Panc1 (cell line): ENCODE results near the gene DCLK2. TPM values are rescaled to one million over a fixed set of nuclear protein-coding genes. Genes with fewer than 3 reads are reported as not detected.

Source experiments
- ATAC-seq: fragments of 200-7000 bp; cut with Tn5 transposase; 2 replicates; pipeline ENCODE4 v1.9.1; 2020; ENCODE audit warnings: mild to moderate bottlenecking, moderate library complexity
- BruUV-seq: library from RNA; stranded (reverse); fragments of 400-500 nt; replicated peaks from 2 replicates; lab custom pipeline; 2021; lab: Mats Ljungman, UMichigan
- CTCF ChIA-PET: fragments of 300-600 bp; sonication (Branson Sonifier 250); formaldehyde crosslinking; loops from one replicate; lab custom pipeline; 2022; ENCODE audit warnings: antibody characterized with exemption; lab: Charles Lee
- POLR2A ChIA-PET: fragments of 300-600 bp; sonication (Branson Sonifier 250); formaldehyde crosslinking; loops from one replicate; lab custom pipeline; 2022; ENCODE audit warnings: antibody characterized with exemption; lab: Charles Lee
- DNase-seq: peaks from one replicate; pipeline ENCODE4 v3.0.0-alpha.2; 2010; ENCODE audit warnings: low read depth, low spot score
- H3K27ac ChIP-seq: 2 replicates; pipeline ENCODE4 v1.5.1; 2011; ENCODE audit warnings: mild to moderate bottlenecking, low read length, inconsistent platforms
- H3K27me3 ChIP-seq: fragments of 200-500 bp; sonication (Bioruptor generic); 2 replicates; pipeline ENCODE4 v1.6.0; 2014; ENCODE audit warnings: low read length, inconsistent platforms; ENCODE audit not compliant: control insufficient read depth, insufficient read depth
- H3K36me3 ChIP-seq: fragments of 200-500 bp; sonication (Bioruptor generic); 2 replicates; pipeline ENCODE4 v1.5.1; 2014; ENCODE audit warnings: inconsistent platforms, mild to moderate bottlenecking, low read length, moderate library complexity; ENCODE audit not compliant: control insufficient read depth, insufficient read depth
- H3K4me1 ChIP-seq: 2 replicates; pipeline ENCODE4 v1.5.1; 2011; ENCODE audit warnings: inconsistent platforms, mild to moderate bottlenecking, low read length, moderate library complexity; ENCODE audit not compliant: control insufficient read depth, insufficient read depth
- H3K4me3 ChIP-seq, 2 experiments: 2 replicates each; pipeline ENCODE4 v1.5.1; 2011 to 2012; ENCODE audit warnings: low read depth in 2 of 2, low read length in 2 of 2, mild to moderate bottlenecking in 2 of 2, inconsistent platforms in 1 of 2, moderate library complexity in 1 of 2
- H3K9me3 ChIP-seq: fragments of 200-500 bp; sonication (Bioruptor generic); 2 replicates; pipeline ENCODE4 v1.5.1; 2014; ENCODE audit warnings: low read depth, mild to moderate bottlenecking, inconsistent platforms, low read length, moderate library complexity; ENCODE audit not compliant: control insufficient read depth, insufficient read depth
- POLR2AphosphoS5 ChIP-seq: IDR thresholded peaks from 2 replicates; pipeline ENCODE4 v1.6.1; 2012; ENCODE audit warnings: mild to moderate bottlenecking, low read depth, low read length, moderate library complexity
- SIN3A ChIP-seq: IDR thresholded peaks from 2 replicates; pipeline ENCODE4 v1.6.1; 2012; ENCODE audit warnings: low read depth, mild to moderate bottlenecking, low read length, moderate library complexity, borderline replicate concordance; ENCODE audit not compliant: insufficient read depth
- TCF7L2 ChIP-seq: IDR thresholded peaks from 2 replicates; pipeline ENCODE4 v1.6.1; 2011; ENCODE audit warnings: mild to moderate bottlenecking, low read depth, low read length, inconsistent platforms
- in situ Hi-C: cut with HindIII; loops from 2 replicates; pipeline ENCODE4 v1.10.0; 2016; ENCODE audit warnings: low sequenced_read_pairs, low pct_unique_long_range_greater_than_20kb
- intact Hi-C: fragments of 100-400 bp; cut with micrococcal nuclease; formaldehyde crosslinking; loops from one replicate; pipeline ENCODE4 v1.10.0; 2022; ENCODE audit not compliant: unreplicated experiment
- total RNA-seq: library from RNA; stranded (reverse); gene quantifications from one replicate; pipeline ENCODE4 v1.2.1, GENCODE V29; 2021; ENCODE audit not compliant: unreplicated experiment
- TF ChIP-seq, protein P1 (sequence below): fragments of 450-650 bp; IDR thresholded peaks from 2 replicates; pipeline ENCODE4 v1.5.1; 2017; ENCODE audit warnings: mild to moderate bottlenecking
- TF ChIP-seq, protein P2 (sequence below), 2 experiments: IDR thresholded peaks; 2 replicates each; pipeline ENCODE4 v1.6.1; 2011 to 2012; ENCODE audit warnings: low read depth in 2 of 2, control low read depth in 1 of 2, low read length in 1 of 2, mild to moderate bottlenecking in 1 of 2, moderate library complexity in 1 of 2; ENCODE audit not compliant: insufficient read depth in 1 of 2

Gene DCLK2
- total RNA-seq, 1 experiment from 2014 or later, result 9.5 TPM

DNA sequence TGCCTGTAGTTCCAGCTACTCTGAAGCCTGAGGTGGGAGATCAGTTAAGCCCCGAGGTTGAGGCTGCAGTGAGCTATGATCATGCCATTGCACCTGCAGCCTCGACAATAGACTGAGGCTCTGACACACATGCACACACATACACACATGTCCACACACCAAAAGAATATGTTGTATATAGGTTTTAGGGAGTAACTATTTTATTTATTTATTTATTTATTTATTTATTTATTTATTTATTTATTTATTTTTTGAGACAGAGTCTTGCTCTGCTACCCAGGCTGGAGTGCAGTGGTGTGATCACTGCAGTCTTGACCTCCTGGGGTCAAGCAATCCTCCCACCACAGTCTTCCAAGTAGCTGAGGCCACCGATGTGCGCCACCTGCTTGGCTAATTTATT, 78.3 kb downstream of the DCLK2 start:
- intact Hi-C loops, result no loop called here
- in situ Hi-C loops, result no loop called here
- BruUV-seq, result no TSS peak

GRCh38 chr4:150158041-150158440, 79.8 kb downstream of the DCLK2 start:
- Histone ChIP-seq H3K4me1 (no peaks in the 10 kb centered on the region), H3K4me3 (no peak overlapping the region), H3K27me3 (no peaks in the 10 kb centered on the region), H3K27ac (no peak overlapping the region), H3K9me3 (no peaks in the 10 kb centered on the region), H3K36me3 (no peaks in the 10 kb centered on the region)
- no TSS peak for BruUV-seq
- ChIA-PET CTCF (no interaction called here), POLR2A (interaction anchor here (0.7 kb wide), 1 partner anchor 12 kb away, joined by 3 read pairs; no protein-coding TSS in a partner anchor)
- intact Hi-C loops, result no loop called here
- ATAC-seq, result no peak
- DNase-seq, result no peak
- in situ Hi-C loops, result no loop called here
- TF ChIP-seq POLR2AphosphoS5 (no peak), SIN3A (no peak), TCF7L2 (no peak)
- TF ChIP-seq, protein P1, sequence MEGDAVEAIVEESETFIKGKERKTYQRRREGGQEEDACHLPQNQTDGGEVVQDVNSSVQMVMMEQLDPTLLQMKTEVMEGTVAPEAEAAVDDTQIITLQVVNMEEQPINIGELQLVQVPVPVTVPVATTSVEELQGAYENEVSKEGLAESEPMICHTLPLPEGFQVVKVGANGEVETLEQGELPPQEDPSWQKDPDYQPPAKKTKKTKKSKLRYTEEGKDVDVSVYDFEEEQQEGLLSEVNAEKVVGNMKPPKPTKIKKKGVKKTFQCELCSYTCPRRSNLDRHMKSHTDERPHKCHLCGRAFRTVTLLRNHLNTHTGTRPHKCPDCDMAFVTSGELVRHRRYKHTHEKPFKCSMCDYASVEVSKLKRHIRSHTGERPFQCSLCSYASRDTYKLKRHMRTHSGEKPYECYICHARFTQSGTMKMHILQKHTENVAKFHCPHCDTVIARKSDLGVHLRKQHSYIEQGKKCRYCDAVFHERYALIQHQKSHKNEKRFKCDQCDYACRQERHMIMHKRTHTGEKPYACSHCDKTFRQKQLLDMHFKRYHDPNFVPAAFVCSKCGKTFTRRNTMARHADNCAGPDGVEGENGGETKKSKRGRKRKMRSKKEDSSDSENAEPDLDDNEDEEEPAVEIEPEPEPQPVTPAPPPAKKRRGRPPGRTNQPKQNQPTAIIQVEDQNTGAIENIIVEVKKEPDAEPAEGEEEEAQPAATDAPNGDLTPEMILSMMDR, result no peak
- TF ChIP-seq, protein P2, sequence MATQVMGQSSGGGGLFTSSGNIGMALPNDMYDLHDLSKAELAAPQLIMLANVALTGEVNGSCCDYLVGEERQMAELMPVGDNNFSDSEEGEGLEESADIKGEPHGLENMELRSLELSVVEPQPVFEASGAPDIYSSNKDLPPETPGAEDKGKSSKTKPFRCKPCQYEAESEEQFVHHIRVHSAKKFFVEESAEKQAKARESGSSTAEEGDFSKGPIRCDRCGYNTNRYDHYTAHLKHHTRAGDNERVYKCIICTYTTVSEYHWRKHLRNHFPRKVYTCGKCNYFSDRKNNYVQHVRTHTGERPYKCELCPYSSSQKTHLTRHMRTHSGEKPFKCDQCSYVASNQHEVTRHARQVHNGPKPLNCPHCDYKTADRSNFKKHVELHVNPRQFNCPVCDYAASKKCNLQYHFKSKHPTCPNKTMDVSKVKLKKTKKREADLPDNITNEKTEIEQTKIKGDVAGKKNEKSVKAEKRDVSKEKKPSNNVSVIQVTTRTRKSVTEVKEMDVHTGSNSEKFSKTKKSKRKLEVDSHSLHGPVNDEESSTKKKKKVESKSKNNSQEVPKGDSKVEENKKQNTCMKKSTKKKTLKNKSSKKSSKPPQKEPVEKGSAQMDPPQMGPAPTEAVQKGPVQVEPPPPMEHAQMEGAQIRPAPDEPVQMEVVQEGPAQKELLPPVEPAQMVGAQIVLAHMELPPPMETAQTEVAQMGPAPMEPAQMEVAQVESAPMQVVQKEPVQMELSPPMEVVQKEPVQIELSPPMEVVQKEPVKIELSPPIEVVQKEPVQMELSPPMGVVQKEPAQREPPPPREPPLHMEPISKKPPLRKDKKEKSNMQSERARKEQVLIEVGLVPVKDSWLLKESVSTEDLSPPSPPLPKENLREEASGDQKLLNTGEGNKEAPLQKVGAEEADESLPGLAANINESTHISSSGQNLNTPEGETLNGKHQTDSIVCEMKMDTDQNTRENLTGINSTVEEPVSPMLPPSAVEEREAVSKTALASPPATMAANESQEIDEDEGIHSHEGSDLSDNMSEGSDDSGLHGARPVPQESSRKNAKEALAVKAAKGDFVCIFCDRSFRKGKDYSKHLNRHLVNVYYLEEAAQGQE (IDR thresholded peaks at IDR 0.05; ENCODE audit: insufficient read depth in 1 of 2, low read depth in 2 of 2, low read length in 1 of 2), result no peak

More for the DNA sequence above, 78.3 kb downstream of the DCLK2 start:
- Histone ChIP-seq H3K4me1 (no peaks in the 10 kb centered on the region), H3K9me3 (no peaks in the 10 kb centered on the region), H3K27ac (no peak overlapping the region), H3K4me3 (no peak overlapping the region), H3K36me3 (no peaks in the 10 kb centered on the region), H3K27me3 (no peaks in the 10 kb centered on the region)
- TF ChIP-seq TCF7L2, result no peak
- TF ChIP-seq, protein P1, result no peak
- TF ChIP-seq POLR2AphosphoS5, result no peak
- no peak for TF ChIP-seq SIN3A
- TF ChIP-seq, protein P2 (IDR thresholded peaks at IDR 0.05; ENCODE audit: insufficient read depth in 1 of 2, low read depth in 2 of 2, low read length in 1 of 2), result no peak
- ChIA-PET CTCF (no interaction called here), POLR2A (no interaction called here)
- ATAC-seq (no peak), DNase-seq (no peak)
